Right ventricle myocardium superior (tissue), 1 donor: ENCODE measurements around the gene KRTAP10-9. TPM values are rescaled to one million over a fixed set of nuclear protein-coding genes. Genes with fewer than 3 reads are reported as not detected.
"Not testable (repeated sequence)": the region's sequence is repeated elsewhere in the genome, so short reads cannot be mapped to it uniquely, and the experiment has no call there.

Experiments
- ATAC-seq: fragments of 200-7000 bp; cut with Tn5 transposase; one replicate; pipeline ENCODE4 v1.9.1; 2020; ENCODE audit warnings: mild to moderate bottlenecking; ENCODE audit not compliant: poor library complexity
- DNase-seq: peaks from one replicate; pipeline ENCODE4 v3.0.0-alpha.2; 2020
- intact Hi-C: fragments of 100-400 bp; cut with DNase I; formaldehyde crosslinking; loops from one replicate; pipeline ENCODE4 v1.11.2; 2022
- total RNA-seq: library from RNA; stranded (reverse); fragmentation: NEBNext Ultra II Directional; extraction: Animal tissue kit (Norgen Biotek cat#: 25700); gene quantifications from one replicate; pipeline ENCODE4 v1.2.1, GENCODE V29; 2021
- donor health status: DM: no; HTN: yes; CAD: no; lungs with severe emphysema.

KRTAP10-9 gene
- total RNA-seq, 1 donor from 2014 or later = not detected

DNA sequence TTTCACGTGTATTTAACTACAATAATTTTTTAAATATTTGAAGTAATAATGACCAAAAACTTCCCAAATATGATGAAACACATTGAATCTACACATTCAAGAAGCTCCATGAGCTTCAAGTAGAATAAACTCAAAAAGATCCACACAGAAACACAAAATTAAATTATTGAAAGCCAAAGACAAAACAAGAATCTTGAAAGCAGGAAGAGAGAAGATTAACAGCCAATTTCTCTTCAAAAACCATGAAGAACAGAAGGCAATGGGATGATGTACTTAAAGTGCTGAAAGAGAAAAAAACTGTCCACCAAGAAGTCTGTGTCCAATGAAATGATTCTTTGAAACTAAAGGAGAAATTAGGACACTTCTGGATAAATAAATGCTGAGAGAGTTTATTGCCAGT is 5.2 kb downstream of the KRTAP10-9 start:
- no peak for ATAC-seq

DNA sequence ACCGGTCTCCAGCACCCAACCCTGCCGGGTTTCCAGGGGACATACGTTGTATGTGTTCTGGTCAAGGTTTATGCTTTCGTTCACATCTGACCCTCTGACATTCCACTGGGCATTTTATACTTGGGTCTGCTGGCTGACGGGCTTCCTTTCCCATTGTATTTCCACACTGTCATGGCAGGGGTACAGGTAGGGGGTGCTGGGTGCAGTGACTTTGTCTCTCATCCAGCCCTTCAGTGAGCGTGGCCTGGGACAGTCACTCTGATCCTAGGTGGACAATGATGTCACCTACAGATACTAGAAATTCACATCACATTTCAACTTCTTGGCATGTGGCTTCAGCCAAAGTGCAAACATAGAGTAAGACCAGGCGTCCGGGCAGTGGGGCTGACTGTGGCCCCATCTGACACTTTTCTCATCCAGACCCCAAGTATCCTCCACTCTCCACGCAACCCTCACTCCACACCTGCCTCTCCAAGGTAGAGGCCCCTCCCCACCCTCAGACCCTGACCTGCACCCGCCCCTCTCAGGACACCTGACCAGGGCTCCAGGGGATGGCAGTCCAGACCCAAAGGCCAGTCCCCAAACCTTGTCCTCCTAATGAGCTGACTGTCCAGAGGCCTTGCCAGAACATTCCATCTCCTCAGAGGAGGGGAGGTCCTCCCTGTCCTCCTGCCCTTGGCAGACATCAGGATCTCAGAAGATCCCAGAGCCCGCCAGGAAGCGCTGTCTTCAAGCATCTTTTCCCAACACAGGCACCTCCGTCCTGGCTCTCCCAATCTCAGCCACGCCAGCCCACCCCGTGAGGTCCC is 9.5 kb downstream of the KRTAP10-9 start:
- intact Hi-C loops = no loop called here
- DNase-seq = no peak
- no peak for ATAC-seq

More for the DNA sequence above, 5.2 kb downstream of the KRTAP10-9 start:
- intact Hi-C loops = no loop called here
- no peak for DNase-seq

DNA sequence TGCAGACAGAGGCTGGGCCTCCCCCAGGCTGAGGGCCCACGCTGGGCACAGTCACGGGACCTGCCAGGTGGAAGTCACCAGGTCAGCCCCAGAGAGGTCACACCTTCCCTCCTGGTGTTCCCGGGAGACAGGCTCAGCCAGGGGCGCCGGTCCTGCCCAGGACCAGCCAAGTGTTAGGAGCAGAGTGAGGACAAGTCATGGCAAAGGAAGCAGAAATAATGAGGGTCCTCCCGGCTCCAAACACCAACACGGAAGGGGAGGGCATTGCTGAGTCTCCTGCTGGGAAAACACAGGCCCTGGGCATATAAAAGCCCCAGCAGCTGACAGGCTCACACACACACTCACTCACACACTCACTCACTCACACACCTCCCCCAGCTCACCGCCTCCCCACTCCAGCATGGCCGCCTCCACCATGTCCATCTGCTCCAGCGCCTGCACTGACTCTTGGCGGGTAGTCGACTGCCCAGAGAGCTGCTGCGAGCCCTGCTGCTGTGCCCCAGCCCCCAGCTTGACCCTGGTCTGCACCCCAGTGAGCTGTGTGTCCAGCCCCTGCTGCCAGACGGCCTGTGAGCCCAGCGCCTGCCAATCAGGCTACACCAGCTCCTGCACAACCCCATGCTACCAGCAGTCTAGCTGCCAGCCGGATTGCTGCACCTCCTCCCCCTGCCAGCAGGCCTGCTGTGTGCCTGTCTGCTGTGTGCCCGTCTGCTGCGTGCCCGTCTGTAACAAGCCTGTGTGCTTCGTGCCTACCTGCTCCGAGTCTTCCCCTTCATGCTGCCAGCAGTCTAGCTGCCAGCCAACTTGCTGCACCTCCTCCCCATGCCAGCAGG is 10.3 kb downstream of the KRTAP10-9 start, which contains the start of gene KRTAP10-10:
Gene KRTAP10-10 (plus strand): TSS at position 339 of the 833 bp plus-strand sequence. CDS start 62 bp downstream, at position 401.
- DNase-seq (no peak), ATAC-seq (no peak)
- intact Hi-C loops = no loop called here

DNA sequence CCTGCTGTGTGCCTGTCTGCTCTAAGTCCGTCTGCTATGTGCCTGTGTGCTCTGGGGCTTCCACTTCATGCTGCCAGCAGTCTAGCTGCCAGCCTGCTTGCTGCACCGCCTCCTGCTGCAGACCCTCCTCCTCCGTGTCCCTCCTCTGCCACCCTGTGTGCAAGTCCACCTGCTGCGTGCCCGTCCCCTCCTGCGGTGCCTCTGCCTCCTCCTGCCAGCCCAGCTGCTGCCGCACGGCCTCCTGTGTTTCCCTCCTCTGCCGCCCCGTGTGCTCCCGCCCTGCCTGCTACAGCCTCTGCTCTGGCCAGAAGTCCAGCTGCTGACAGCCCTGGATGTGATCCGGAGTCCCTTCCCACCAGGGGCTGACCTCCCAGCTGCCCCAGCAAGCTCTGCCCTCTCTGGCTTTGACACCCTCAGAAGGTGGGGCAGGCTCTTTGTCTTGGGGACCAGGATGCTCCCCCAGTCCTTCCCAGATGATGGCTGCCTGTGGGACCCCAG is 11.0 kb downstream of the KRTAP10-9 start:
- intact Hi-C loops, ATAC-seq: not testable (repeated sequence)

DNA sequence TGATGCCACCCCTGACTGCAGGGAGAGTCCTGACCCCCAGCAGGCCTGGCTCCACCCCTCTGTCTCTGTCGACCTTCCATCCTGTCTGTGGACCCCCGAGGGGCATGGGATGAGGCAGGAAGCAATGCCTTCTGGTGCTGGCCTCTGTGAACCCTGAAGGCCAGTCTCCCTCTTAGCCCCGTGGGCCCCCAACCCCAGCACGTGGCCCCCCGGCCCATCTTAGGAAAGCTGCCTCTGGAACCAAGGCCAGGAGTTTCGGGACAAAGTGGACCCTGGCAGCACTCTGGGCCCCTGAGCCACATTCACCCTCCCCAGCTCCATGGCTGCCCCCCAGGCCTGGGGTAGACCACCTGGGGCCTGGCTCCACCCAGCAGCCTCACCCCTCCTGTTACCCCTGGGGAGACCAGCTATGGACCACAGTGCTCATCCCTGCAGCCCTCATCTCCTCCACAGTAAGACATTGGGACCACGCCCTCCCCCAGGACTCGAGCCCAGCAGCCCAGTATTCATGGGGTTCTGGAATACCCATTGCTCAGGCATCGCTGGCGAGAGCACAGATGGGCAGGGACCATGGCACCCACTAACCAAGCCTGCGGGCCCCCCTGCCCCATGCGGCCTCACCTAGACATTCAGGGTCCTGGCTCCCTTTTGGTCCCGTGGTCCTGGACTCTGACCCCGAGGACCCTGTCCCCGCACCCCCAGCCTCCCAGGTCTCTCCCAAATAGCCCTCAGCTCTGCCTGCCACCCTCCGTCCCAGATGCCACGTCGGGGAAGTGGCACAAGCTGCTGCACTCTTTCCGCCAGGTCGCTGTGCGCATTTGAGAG is 11.8 kb downstream of the KRTAP10-9 start:
- ATAC-seq, DNase-seq, intact Hi-C loops: not testable (repeated sequence)

More for the DNA sequence above, 11.0 kb downstream of the KRTAP10-9 start:
- DNase-seq = not testable (repeated sequence)

DNA sequence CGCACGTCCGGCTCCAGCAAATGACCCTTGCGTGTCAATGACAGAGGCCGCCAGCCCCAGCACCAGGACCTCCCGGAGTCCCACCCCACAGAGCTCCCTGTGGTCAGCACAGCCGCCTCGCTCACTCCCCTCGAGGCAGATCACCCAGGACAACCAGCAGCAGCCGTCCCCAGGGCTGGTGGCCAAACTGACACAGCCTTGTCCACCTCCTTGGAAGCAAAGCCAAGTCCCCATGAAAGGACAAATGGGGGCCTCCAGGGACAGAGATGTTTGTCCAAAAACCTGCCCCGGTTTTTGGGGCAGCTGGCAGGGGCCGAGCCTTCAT is 12.4 kb downstream of the KRTAP10-9 start:
- ATAC-seq (no peak), DNase-seq (no peak)
- intact Hi-C loops = no loop called here

DNA sequence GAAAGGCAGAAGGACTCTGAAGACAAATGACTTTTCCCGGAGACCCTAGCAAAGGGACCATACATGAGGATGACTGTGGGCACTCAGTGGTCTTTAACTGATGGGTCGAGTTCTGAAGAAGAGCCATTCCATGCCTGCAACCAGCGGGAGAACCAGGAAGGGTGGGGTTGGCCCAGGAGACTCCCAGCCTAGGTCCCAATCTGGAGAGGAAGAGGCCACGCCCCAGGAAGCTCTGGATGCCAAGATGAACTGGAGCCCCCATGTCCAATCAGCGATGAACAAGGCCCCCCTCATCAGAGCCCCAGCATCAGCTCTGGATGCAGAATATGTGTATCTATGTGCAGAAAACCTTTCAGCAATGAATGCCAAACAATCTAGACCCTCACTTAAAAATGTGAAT is 13.9 kb downstream of the KRTAP10-9 start:
- no peak for DNase-seq
- no peak for ATAC-seq
- intact Hi-C loops = no loop called here

DNA sequence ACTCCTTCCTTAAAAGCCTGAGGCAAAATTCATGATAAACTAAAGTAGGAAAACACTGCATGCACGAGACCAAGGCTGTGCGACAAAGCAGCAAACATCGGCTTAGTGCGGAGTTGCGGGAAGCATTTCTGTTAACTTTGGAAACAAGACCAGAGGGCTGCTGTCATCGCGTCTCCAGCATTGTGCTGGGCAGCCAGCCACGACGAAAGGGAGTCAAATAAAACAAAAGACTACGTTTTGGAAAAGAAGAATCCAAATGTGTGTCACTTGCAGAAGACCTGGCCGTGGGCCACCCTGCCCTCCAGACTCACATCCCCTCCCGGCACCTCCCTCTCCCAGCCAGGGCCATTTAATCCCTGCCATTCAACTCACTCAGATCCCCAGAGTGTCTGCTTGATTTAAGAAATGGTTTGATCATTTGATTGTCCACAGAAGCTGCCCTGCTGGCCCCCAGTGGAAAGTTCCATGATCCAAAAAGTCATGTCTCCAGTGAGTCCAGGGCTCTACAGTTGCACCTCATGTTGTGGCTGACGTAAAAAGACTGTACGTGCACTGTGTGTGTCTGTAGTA is 16.9 kb downstream of the KRTAP10-9 start:
- ATAC-seq (no peak), DNase-seq (no peak)
- intact Hi-C loops = no loop called here

DNA sequence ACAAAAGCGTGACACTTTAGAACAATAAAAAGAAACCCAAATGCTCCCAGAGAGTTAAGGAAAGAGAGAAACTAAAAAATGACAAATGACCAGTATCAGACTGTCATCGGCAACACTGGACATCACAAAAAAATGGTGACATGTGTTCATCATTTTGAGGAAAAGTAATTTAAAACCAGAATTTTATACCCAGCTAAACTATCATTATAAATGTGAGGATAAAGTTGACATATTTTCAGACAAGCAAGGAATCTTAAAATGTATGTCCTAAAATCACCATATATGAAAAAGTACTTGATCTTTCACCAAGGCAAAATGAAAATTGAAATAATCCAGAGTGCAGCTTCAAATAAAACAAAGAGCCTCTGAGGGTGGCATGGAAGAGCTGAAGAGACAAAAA is 18.0 kb downstream of the KRTAP10-9 start:
- ATAC-seq (no peak), DNase-seq (no peak)
- intact Hi-C loops = no loop called here

DNA sequence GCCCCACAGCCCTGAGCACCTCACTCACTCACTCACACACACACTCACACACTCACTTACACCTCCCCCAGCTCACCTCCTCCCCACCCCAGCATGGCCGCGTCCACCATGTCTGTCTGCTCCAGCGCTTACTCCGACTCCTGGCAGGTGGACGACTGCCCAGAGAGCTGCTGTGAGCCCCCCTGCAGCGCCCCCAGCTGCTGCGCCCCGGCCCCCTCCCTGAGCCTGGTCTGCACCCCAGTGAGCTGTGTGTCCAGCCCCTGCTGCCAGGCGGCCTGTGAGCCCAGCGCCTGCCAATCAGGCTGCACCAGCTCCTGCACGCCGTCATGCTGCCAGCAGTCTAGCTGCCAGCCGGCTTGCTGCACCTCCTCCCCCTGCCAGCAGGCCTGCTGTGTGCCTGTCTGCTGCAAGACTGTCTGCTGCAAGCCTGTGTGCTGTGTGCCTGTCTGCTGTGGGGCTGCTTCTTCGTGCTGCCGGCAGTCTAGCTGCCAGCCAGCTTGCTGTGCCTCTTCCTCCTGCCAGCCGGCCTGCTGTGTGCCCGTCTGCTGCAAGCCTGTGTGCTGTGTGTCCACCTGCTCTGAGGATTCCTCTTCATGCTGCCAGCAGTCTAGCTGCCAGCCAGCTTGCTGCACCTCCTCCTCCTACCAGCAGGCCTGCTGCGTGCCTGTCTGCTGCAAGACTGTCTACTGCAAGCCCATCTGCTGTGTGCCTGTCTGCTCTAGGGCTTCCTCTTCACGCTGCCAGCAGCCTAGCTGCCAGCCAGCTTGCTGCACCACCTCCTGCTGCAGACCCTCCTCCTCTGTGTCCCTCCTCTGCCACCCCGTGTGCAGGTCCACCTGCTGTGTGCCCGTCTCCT is 19.7 kb downstream of the KRTAP10-9 start, which contains the start of gene KRTAP10-11:
Gene KRTAP10-11 (plus strand): TSS at position 49 of the 856 bp plus-strand sequence. CDS start 45 bp downstream, at position 94.
- intact Hi-C loops, DNase-seq, ATAC-seq: not testable (repeated sequence)

DNA sequence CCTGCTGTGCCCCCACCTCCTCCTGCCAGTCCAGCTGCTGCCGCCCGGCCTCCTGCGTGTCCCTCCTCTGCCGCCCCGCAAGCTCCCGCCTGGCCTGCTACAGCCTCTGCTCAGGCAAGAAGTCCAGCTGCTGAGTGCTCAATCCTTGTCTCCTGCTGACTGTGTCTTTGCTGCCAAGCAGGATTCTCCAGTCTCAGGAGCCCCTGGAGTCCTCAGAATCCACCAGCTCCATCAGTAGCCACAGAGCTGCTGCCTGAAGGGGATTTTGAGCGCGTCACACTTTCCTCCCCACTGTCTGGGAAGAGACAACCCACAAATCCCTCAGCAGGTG is 20.3 kb downstream of the KRTAP10-9 start:
- no peak for DNase-seq
- intact Hi-C loops = no loop called here
- ATAC-seq = no peak

DNA sequence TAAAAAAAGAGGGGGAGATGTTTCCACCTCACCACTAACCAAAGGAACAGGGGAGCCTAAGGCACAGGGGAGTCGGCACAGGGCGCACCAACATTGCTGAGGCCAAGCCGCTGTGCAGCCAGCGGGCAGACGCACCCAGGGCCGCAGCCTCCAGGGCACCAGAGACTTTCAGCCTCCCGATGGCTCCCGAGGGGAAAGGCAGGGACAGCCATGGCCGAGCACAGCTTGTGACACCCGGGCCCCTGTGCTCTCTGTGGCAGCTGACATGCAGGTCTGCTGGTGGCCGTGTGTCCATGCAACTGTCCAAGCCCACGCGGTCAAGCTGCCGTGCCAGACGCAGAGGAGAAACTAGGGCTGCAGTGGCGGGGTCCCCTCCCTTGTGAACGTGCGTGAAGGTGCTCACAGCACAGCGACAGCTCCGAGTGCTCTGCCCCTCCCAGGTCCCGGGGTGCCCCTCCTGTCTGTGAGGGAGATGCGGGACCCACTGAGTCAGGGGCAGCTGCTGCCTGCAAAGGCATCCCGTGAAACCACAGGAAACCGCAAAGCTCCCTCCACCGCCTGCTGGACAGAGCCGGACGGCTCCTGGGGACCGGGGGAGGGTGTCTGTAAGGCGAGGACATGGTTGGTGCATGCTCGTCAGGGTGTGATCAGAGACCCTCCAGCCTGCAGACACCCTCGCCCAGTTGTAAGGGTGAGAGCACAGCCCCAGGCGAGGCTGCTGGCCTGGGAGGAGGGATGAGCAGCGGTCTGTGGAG is 21.8 kb downstream of the KRTAP10-9 start:
- intact Hi-C loops = no loop called here
- no peak for DNase-seq
- no peak for ATAC-seq

DNA sequence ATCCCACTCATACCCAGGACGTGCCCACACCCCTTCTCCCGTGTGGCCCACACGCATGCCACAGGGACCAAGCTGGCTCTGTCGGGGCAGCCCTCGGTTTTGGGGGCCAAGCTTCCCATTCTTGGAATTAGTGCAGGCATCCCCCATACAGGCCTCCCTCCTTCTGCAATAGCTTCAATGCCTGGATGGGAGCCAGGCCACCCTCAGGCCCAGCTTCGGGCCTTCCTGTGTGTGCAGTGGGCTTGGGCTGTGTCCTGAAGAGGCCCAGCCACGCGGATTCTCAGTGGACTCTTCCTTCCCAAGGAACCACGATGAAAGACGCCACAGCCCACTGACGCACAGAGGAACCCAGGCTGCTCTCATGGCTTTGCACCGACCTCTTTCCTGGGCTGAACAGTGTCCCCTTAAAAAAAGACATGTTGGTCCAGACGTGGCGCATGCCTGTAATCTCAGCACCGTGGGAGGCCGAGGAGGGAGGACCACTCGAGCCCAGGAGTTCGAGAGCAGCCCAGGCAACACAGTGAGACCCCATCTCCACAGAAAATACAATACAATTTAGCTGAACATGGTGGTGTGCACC is 22.7 kb downstream of the KRTAP10-9 start:
- intact Hi-C loops = no loop called here
- ATAC-seq (no peak), DNase-seq (no peak)

DNA sequence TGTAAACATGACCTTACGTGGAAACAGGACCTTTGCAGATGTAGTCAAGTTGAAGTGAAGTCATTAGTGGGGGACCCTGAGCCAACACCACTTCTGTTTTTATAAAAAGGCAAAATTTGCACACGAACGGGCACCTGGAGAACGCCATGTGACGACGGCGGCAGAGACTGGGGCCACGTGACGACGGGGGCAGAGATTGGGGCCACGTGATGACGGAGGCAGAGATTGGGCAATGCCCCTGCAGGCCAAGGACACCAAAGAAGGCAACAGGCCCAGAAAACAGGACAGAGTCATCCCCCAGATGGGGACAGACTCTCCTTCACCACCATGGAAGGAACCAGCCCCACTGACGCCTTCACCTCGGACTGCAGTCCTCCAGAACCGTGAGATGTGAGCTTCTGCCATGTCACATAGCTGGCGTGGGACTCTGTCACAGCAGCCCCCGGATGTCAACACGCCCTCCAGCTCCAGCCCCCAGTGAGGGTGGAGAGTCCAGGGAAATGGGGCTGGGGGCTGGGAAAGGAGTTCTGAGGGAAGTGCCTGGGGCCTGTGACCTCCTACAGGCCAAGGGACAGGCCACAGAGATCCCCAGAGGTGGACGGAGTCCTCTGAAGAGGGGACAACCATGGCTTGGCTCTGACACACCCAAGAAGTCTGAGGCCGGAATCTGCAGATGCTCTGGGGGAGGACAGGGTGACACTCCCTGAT is 23.5 kb downstream of the KRTAP10-9 start:
- intact Hi-C loops = no loop called here
- no peak for DNase-seq
- no peak for ATAC-seq

DNA sequence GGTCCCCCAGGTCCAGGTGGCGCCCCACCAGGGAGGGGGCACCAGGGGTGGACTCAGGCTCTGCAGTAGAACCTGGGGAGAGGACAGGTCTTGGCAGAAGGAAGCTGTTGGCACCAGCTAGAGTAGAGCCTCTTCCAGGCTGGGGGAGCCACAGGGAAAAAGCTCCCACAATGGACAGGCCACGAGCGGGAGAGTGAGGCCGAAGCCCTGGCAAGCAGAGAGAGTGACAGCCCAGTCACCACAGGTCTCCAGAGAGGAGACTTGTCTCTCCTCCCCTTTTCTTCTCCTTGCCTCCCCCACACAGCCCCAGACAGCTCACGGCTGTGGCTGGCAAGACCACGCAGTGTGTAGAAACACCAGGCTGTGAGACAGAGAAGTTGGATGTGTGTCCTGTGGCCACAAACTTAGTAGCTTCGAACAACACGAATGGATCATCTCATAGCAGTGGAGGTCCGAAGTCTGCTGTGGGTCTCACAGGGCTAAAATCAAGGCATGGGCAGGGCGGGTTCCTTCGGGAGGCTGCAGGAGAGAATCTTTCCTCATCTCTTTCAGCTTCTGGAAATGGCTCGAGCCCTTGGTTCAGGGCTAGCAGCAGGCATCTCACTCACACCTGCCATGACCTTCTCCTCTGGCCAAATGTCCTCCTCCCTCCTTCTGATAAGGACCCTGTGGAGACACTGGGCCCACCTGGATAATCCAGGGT is 24.2 kb downstream of the KRTAP10-9 start:
- DNase-seq = no peak
- intact Hi-C loops = no loop called here
- ATAC-seq = no peak
